HG02938 (cell line): ENCODE measurements around the gene WNT5B.

ENCODE experiments used
- ATAC-seq: cut with Tn5 transposase; IDR thresholded peaks from one replicate; pipeline ENCODE4 v1.9.1; 2021; ENCODE audit warnings: mild to moderate bottlenecking, moderate library complexity; ENCODE audit not compliant: unreplicated experiment

WNT5B gene

GRCh38 chr12:1647285-1647669 lies 18.2 kb downstream of the WNT5B start:
- no peak for ATAC-seq

- no peak for ATAC-seq
These were observed 21.4 kb downstream of the WNT5B start for GRCh38 chr12:1650260-1650977.

DNA sequence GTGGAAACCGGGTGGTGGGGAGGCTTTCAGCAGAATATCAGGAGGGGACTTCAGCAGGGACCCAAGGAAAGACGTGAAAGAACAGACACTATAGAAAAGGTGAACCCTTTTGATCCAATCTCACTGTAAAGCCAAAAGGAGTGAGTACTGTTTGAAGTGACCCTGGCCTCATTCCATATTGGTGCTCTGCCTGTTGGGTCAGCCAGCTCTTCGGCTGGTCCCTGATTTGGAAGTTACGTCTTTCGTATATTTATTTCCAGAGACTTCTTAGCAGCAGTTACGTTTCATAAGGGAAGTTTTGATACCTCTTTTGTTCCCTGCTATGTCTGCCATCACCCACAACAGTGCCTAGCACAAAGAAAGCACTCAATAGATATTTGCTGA lies 21.9 kb downstream of the WNT5B start:
- ATAC-seq, result no peak

DNA sequence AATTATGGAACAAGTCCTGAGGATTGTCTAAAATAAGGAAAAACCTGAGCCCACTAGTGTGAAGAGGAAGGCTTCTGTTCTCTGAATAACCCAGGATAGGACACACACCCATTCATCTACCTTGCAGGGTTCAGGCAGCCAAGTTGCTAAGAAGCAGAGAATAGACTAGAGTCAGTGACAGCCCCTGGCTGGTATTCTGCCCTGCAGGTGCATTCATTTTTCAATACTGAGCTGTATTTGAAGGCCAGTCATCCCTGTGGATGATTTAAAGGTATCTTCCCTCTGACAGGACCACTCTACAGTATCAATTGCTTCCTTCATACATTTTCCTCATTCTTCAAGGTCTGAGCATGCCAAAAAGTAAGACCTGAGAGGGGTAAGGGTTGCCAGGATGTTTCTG lies 22.9 kb downstream of the WNT5B start:
- no peak for ATAC-seq

DNA sequence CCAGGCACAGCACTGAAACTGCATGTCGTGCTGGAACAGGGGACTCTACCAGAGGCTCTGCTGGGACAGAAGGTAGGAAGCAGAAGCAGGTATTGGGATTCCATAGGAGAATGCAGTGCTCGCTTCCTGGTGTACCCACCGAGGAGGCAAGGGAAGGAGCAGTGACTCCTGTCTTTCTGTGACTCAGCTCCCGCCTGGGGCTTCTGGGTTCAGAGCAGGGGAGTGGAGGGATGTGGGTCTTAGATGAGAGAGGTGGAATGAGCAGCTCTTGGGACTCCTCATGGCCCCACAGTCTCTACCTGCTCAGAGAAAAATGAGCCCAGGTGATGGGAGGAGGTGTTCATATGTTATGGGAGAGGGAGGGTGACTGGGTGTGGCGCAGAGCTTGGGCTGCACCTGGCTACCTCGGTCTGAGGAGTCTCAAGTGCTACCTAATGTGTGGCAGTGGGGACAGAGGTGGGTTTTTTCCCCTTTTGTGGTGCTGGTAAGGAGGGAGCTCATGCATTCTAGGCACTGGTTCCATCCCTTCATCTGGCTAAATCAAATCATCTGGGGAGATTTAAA lies 26.3 kb downstream of the WNT5B start:
- no peak for ATAC-seq

GRCh38 chr12:1656902-1657301 lies 27.9 kb downstream of the WNT5B start:
- ATAC-seq, result no peak

GRCh38 chr12:1657688-1658087 lies 28.7 kb downstream of the WNT5B start:
- ATAC-seq, result no peak

GRCh38 chr12:1660304-1661187 lies 31.5 kb downstream of the WNT5B start:
- no peak for ATAC-seq

DNA sequence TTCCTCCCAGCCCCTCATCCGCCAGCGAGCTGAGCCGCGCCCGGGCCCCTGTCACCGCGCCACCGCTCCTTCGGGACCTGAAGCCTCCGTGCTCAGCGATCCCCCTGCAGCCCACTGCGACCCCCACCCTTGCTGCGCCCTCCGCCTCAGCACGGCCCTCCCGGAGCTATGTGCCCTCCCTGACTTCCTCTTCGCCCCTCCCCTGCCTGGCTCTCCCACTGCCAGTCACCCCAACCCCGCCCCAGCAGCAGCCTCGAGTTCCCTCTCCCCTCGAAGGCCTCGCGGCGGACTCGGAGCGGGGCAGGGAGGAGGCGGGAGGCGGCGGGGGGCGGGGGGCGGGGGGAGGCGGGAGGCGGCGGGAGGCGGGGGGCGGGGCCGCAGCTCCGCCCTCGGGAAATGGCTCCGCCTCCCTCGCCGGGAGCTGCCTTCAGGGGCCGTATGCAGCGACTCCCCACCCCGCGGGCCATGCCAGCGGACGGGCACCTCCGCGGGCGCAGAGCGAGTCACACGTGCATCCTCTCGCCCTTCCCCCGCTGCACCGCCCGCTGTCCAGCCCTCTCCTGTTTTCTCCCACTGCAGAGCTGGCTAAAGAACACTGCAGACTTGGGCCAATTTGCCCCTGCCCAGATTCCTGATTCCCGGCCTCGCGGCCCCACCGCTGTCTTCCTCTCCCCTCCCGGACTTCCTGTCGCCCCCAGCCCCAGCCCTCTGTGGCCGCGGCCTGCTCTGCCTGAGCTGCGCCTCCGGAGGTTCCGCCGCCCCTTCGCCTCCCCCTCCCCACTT lies 32.7 kb downstream of the WNT5B start:
- peak; percentile 59 for ATAC-seq

DNA sequence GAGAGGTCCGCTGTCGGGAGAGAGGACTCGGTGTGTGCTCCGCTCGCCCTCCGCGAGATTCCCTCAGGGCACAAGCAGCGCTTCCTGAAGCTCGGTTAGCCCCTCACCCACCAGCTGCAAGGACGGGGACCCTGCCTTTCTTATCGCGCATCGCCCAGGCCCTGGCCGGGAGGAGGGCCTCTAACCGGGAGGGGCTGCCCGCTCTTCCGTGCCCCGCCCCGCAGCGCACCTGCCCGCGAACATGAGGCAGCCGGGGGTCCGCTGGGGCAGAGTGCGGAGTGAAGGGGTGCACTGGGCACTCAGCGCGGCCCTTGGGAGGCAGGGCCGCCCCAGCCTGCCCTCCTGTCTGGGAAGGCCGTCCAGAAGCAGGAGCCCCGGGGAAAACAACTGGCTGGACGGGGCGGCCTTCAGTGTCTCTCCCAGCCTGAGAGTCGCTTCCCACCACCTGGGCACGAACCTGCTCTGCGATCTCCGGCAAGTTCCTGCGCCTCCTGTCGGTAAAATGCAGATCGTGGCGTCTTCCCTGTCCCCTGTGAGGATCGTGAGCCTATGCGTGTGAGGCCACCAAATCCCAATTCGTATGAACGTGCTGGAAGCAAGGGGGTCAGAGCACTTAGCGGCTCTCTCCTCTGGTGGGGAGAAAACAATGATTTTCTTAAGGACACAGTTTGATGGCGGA lies 33.9 kb downstream of the WNT5B start:
- no peak for ATAC-seq

GRCh38 chr12:1663440-1664132 lies 34.6 kb downstream of the WNT5B start:
- ATAC-seq, result no peak

DNA sequence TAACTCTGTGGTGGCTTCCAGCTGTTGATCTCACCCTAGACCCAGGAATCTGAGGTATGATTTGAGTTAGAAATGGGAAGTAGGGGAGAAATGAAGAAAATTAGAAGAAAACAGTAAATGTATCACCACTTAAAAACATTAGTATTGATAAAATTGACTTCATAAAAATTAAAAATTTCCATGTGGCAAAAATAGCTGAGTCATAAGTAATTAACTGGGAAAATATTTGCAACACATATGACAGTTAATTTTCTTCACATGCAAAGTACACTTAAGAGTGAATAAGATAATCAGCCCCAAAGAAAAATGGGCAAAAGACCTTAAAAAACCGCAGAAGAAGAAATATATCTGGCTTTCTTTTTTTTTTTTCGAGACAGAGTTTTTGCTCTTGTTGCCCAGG lies 36.3 kb downstream of the WNT5B start:
- ATAC-seq, result no peak

DNA sequence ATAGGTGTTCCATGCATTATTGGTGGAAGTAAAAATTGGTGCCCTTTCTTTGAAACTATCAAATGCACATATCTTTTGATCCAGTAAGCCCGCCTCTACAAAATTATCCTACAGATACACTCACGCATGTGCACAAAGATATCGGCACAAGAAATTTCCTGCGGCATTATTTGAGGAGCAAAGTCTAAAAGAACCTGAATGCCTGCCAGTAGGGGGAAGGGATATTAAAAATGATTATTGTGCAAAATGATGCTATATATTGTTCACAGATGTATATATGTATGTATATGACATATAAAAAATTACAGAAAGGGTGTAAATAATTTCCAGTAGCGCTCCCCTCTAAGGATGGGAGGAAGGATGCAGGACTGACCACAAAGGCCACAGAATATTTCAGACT lies 37.2 kb downstream of the WNT5B start:
- no peak for ATAC-seq

DNA sequence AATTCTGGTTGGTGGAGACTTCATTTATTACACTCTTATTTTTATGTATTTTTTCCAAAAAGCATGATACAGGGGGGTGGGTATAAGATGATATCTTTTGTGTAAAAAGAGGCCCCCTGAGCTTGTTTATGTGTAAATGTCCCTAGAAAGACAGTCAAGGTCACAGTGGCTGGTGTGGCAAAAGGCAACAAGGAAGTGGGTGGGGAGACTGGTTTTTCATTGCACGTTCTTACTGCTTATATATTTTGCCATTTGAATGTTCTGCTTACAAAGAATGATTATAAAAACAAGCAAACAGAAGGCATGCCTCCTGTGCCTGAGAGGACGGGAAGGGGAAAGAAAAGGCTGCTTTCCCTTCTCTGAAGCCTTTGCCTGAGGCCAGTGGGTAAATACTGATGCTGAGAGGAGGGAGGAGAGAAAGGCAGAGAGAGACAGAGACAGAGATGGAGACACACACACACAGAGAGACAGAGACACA lies 37.7 kb downstream of the WNT5B start:
- no peak for ATAC-seq

GRCh38 chr12:1668833-1669543 lies 40.0 kb downstream of the WNT5B start:
- ATAC-seq, result no peak

- ATAC-seq, result no peak
These were observed 41.6 kb downstream of the WNT5B start for GRCh38 chr12:1670358-1671268.

DNA sequence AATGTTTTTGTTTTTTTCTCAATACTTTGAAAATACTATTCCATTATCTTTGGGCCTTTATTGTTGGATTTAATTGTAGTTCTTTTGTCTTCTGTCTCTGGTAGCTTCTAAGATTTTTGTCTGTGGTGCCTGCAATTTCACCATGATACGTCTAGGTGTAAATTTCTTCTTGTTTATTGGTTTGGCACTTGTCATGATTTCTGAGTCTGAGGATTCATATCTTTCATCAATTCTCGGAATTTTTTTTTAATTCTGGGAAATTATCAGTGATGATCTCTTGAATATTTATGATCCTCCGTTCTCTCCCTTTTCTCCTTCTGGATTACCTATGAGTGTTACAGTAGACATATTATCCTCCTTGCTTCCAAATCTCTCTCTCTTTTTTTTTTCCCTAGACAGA lies 47.0 kb downstream of the WNT5B start:
- no peak for ATAC-seq

- no peak for ATAC-seq
These were observed 51.9 kb downstream of the WNT5B start for GRCh38 chr12:1680804-1681492.
